ENCODE data around the gene BOLA2B. TPM values are rescaled to one million over a fixed set of nuclear protein-coding genes. Genes with fewer than 3 reads are reported as not detected.

BOLA2B gene
- polyA plus RNA-seq, 3 donors, result 105 to 170 (median 160) TPM

- Mint-ChIP-seq H3K27me3 (ENCODE audit: low read depth in 3 of 3) (peaks cover 0 to 2% (median 1%) of the 10 kb centered on the region in 3 donors), H3K9me3 (peaks cover 0 to 12% (median 6%) of the 10 kb centered on the region in 7 donors), H3K4me3 (no peak overlapping the region), H3K27ac (peak overlapping the region; percentile 79 to 91 (median 88)), H3K36me3 (no peaks in the 10 kb centered on the region), H3K4me1 (peaks cover 62% of the 10 kb centered on the region)
- intact Hi-C loops (cut with micrococcal nuclease), result no loop called here
- Histone ChIP-seq H3K4me2 (replicated peaks; ENCODE audit: extremely low read depth, low read length, poor library complexity, severe bottlenecking) (peak overlapping the region; percentile 33), H2AFZ (ENCODE audit: insufficient read depth, low read depth, low read length, poor library complexity, severe bottlenecking) (no peak overlapping the region), H3K27me3 (ENCODE audit: control insufficient read depth in 2 of 2, insufficient read depth in 2 of 2, low read length in 2 of 2) (no peaks in the 10 kb centered on the region), H4K20me1 (ENCODE audit: insufficient read depth, low read length) (no peaks in the 10 kb centered on the region), H3K4me1 (ENCODE audit: control insufficient read depth in 1 of 2, insufficient read depth in 2 of 2, low read length in 2 of 2) (peaks cover 42 to 49% of the 10 kb centered on the region in 2 donors), H3K36me3 (replicated peaks in 1 of 2; ENCODE audit: control insufficient read depth in 1 of 2, insufficient read depth in 2 of 2, low read length in 2 of 2) (no peaks in the 10 kb centered on the region), H3K79me2 (ENCODE audit: insufficient read depth, low read length) (no peaks in the 10 kb centered on the region), H3K9ac (ENCODE audit: insufficient read depth, low read length, poor library complexity, severe bottlenecking) (no peak overlapping the region), H3K27ac (ENCODE audit: low read depth in 1 of 2, low read length in 2 of 2) (peak overlapping the region; percentile 52 to 59), H3K4me3 (replicated peaks in 1 of 3; ENCODE audit: low read depth in 2 of 3, low read length in 3 of 3) (peak overlapping the region in 1 of 3 experiments; percentile 25), H3K9me3 (replicated peaks in 1 of 2; ENCODE audit: control insufficient read depth in 1 of 2, insufficient read depth in 1 of 2, low read length in 2 of 2) (peaks cover 0 to 5% of the 10 kb centered on the region in 2 donors)
- DNase-seq, result peak; percentile 63 to 87 (median 81)
- no CpG with 5 or more reads among the region's 5 CpGs for WGBS (ENCODE audit: insufficient coverage)
- TF ChIP-seq CTCF (IDR thresholded peaks at IDR 0.05), result no peak
Measured at GRCh38 chr16:30149250-30149930, 44.1 kb downstream of the BOLA2B start.

- Mint-ChIP-seq H3K4me3 (no peak overlapping the region), H3K4me1 (peaks cover 62% of the 10 kb centered on the region), H3K27ac (peak overlapping the region in 4 of 7 donors; percentile 45 to 77 (median 71)), H3K27me3 (ENCODE audit: low read depth in 3 of 3) (peaks cover 0 to 2% (median 0%) of the 10 kb centered on the region in 3 donors), H3K36me3 (no peaks in the 10 kb centered on the region), H3K9me3 (peaks cover 0 to 12% (median 5%) of the 10 kb centered on the region in 7 donors)
- no CpG with 5 or more reads among the region's 3 CpGs for WGBS (ENCODE audit: insufficient coverage)
- Histone ChIP-seq H3K4me1 (ENCODE audit: control insufficient read depth in 1 of 2, insufficient read depth in 2 of 2, low read length in 2 of 2) (peaks cover 43 to 44% of the 10 kb centered on the region in 2 donors), H3K9me3 (replicated peaks in 1 of 2; ENCODE audit: control insufficient read depth in 1 of 2, insufficient read depth in 1 of 2, low read length in 2 of 2) (peaks cover 0 to 5% of the 10 kb centered on the region in 2 donors), H3K27me3 (ENCODE audit: control insufficient read depth in 2 of 2, insufficient read depth in 2 of 2, low read length in 2 of 2) (no peaks in the 10 kb centered on the region), H2AFZ (ENCODE audit: insufficient read depth, low read depth, low read length, poor library complexity, severe bottlenecking) (no peak overlapping the region), H3K36me3 (replicated peaks in 1 of 2; ENCODE audit: control insufficient read depth in 1 of 2, insufficient read depth in 2 of 2, low read length in 2 of 2) (no peaks in the 10 kb centered on the region), H3K27ac (ENCODE audit: low read depth in 1 of 2, low read length in 2 of 2) (peak overlapping the region; percentile 34 to 60), H4K20me1 (ENCODE audit: insufficient read depth, low read length) (no peaks in the 10 kb centered on the region), H3K79me2 (ENCODE audit: insufficient read depth, low read length) (no peaks in the 10 kb centered on the region), H3K4me2 (replicated peaks; ENCODE audit: extremely low read depth, low read length, poor library complexity, severe bottlenecking) (no peak overlapping the region), H3K4me3 (replicated peaks in 1 of 3; ENCODE audit: low read depth in 2 of 3, low read length in 3 of 3) (no peak overlapping the region), H3K9ac (ENCODE audit: insufficient read depth, low read length, poor library complexity, severe bottlenecking) (no peak overlapping the region)
- intact Hi-C loops (cut with micrococcal nuclease), result no loop called here
- no peak for DNase-seq
- TF ChIP-seq CTCF (IDR thresholded peaks at IDR 0.05), result no peak
Measured at GRCh38 chr16:30147843-30148510, 45.5 kb downstream of the BOLA2B start.
